ENCODE results near the gene EEF1AKMT3.

- TF ChIP-seq, protein P1, sequence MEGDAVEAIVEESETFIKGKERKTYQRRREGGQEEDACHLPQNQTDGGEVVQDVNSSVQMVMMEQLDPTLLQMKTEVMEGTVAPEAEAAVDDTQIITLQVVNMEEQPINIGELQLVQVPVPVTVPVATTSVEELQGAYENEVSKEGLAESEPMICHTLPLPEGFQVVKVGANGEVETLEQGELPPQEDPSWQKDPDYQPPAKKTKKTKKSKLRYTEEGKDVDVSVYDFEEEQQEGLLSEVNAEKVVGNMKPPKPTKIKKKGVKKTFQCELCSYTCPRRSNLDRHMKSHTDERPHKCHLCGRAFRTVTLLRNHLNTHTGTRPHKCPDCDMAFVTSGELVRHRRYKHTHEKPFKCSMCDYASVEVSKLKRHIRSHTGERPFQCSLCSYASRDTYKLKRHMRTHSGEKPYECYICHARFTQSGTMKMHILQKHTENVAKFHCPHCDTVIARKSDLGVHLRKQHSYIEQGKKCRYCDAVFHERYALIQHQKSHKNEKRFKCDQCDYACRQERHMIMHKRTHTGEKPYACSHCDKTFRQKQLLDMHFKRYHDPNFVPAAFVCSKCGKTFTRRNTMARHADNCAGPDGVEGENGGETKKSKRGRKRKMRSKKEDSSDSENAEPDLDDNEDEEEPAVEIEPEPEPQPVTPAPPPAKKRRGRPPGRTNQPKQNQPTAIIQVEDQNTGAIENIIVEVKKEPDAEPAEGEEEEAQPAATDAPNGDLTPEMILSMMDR (IDR thresholded peaks at IDR 0.05) = no peak
- TF ChIP-seq EP300 (IDR thresholded peaks at IDR 0.05; ENCODE audit: low read depth) (no peak), POLR2A (IDR thresholded peaks at IDR 0.05) (no peak), POLR2AphosphoS5 (IDR thresholded peaks at IDR 0.05) (no peak)
Observed at GRCh38 chr12:57738661-57739237, 33.7 kb upstream of the EEF1AKMT3 start, which contains the start of gene AGAP2.
